ENCODE results near the gene MIB1. TPM values are rescaled to one million over a fixed set of nuclear protein-coding genes. Genes with fewer than 3 reads are reported as not detected.

The MIB1 gene
- total and polyA plus RNA-seq, 9 of the 15 experiments (the other 6 are each of a cell fraction or from before 2014, with no cell fraction given): 7.2 to 43.8 (median 23.2) TPM

DNA sequence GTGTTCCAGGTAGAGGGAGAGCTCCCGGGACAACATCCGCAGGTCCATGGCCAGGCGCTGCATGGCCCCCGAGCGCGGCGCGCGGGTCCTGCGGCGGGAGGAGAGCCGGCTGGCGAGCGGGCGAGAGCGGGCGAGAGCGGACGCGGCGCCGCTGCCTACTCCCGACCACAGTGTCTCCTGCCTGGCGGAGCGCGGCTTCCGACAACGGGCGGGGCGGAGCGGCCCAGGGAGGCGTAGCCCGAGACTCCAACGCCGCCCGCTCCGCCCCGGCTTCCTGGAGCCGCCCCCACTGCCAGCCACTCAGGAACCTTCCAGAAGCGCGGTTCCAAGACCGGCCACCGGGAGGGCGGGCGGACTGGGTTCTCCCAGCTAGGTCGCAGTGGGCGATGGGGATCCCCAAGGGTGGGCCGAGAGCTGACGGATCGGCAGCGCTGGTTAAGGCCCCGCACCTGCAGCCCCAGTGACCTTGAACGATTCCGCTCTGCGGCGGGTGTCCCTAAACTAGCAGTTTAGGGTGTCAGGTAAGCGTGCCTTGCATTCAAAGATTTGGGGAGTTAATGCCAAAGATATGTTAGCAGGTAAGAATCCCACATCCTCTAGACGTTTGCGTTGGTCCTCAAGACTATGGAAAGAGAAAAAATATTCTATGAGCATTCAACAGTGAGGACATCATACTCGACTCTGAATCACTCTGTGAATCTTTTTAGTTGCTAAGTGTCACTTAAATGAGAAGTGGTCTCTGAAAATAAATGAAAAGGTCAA lies 35.8 kb upstream of the MIB1 start, which contains the start of gene ABHD3 (continued):
- TF ChIP-seq, protein P1, sequence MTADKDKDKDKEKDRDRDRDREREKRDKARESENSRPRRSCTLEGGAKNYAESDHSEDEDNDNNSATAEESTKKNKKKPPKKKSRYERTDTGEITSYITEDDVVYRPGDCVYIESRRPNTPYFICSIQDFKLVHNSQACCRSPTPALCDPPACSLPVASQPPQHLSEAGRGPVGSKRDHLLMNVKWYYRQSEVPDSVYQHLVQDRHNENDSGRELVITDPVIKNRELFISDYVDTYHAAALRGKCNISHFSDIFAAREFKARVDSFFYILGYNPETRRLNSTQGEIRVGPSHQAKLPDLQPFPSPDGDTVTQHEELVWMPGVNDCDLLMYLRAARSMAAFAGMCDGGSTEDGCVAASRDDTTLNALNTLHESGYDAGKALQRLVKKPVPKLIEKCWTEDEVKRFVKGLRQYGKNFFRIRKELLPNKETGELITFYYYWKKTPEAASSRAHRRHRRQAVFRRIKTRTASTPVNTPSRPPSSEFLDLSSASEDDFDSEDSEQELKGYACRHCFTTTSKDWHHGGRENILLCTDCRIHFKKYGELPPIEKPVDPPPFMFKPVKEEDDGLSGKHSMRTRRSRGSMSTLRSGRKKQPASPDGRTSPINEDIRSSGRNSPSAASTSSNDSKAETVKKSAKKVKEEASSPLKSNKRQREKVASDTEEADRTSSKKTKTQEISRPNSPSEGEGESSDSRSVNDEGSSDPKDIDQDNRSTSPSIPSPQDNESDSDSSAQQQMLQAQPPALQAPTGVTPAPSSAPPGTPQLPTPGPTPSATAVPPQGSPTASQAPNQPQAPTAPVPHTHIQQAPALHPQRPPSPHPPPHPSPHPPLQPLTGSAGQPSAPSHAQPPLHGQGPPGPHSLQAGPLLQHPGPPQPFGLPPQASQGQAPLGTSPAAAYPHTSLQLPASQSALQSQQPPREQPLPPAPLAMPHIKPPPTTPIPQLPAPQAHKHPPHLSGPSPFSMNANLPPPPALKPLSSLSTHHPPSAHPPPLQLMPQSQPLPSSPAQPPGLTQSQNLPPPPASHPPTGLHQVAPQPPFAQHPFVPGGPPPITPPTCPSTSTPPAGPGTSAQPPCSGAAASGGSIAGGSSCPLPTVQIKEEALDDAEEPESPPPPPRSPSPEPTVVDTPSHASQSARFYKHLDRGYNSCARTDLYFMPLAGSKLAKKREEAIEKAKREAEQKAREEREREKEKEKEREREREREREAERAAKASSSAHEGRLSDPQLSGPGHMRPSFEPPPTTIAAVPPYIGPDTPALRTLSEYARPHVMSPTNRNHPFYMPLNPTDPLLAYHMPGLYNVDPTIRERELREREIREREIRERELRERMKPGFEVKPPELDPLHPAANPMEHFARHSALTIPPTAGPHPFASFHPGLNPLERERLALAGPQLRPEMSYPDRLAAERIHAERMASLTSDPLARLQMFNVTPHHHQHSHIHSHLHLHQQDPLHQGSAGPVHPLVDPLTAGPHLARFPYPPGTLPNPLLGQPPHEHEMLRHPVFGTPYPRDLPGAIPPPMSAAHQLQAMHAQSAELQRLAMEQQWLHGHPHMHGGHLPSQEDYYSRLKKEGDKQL (CRISPR knock-in tag; IDR thresholded peaks at IDR 0.05; ENCODE audit: borderline replicate concordance): no peak
- no peak for TF ChIP-seq GTF2F1 (IDR thresholded peaks at IDR 0.05; ENCODE audit: low read depth, low read length)
- TF ChIP-seq TAF1 (IDR thresholded peaks at IDR 0.05; ENCODE audit: control insufficient read depth, extremely low read depth, insufficient read depth, low read length, severe bottlenecking): peak; percentile 84
- peak; percentile 62 for TF ChIP-seq ZFX (CRISPR knock-in tag; IDR thresholded peaks at IDR 0.05)
- peak; percentile 24; the same call in 1 of the 2 replicates for TF ChIP-seq SMARCA4 (IDR thresholded peaks at IDR 0.05)
- TF ChIP-seq TFAM (CRISPR knock-in tag; conservative IDR thresholded peaks at IDR 0.05): no peak
- no peak for TF ChIP-seq ATF1 (CRISPR knock-in tag; IDR thresholded peaks at IDR 0.05)
- 0 out of 2 replicates have a peak, but pooled peaks have one; percentile 33 for TF ChIP-seq ATF1 (tag; IDR thresholded peaks at IDR 0.05)
- TF ChIP-seq, protein P2, sequence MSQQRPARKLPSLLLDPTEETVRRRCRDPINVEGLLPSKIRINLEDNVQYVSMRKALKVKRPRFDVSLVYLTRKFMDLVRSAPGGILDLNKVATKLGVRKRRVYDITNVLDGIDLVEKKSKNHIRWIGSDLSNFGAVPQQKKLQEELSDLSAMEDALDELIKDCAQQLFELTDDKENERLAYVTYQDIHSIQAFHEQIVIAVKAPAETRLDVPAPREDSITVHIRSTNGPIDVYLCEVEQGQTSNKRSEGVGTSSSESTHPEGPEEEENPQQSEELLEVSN (IDR thresholded peaks at IDR 0.05; ENCODE audit: borderline replicate concordance in 1 of 2, extremely low read depth in 1 of 2, insufficient read depth in 1 of 2, insufficient read length in 1 of 2, low read depth in 1 of 2, low read length in 1 of 2, poor library complexity in 1 of 2, severe bottlenecking in 1 of 2): peak in 1 of 2 experiments; percentile 39
- no peak for TF ChIP-seq ZNF76 (CRISPR knock-in tag; IDR thresholded peaks at IDR 0.05; ENCODE audit: borderline replicate concordance)
- TF ChIP-seq, protein P3, sequence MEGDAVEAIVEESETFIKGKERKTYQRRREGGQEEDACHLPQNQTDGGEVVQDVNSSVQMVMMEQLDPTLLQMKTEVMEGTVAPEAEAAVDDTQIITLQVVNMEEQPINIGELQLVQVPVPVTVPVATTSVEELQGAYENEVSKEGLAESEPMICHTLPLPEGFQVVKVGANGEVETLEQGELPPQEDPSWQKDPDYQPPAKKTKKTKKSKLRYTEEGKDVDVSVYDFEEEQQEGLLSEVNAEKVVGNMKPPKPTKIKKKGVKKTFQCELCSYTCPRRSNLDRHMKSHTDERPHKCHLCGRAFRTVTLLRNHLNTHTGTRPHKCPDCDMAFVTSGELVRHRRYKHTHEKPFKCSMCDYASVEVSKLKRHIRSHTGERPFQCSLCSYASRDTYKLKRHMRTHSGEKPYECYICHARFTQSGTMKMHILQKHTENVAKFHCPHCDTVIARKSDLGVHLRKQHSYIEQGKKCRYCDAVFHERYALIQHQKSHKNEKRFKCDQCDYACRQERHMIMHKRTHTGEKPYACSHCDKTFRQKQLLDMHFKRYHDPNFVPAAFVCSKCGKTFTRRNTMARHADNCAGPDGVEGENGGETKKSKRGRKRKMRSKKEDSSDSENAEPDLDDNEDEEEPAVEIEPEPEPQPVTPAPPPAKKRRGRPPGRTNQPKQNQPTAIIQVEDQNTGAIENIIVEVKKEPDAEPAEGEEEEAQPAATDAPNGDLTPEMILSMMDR (IDR thresholded peaks at IDR 0.05 in 2 of 3, conservative IDR thresholded peaks at IDR 0.05 in 1 of 3; ENCODE audit: insufficient read depth in 2 of 3, low read depth in 1 of 3, low read length in 3 of 3): peak; percentile 30 to 58 (median 47)
- peak; percentile 55 to 60; a peak in 3 of 4 replicates for TF ChIP-seq NRF1 (conservative IDR thresholded peaks at IDR 0.05 in 1 of 2, IDR thresholded peaks at IDR 0.05 in 1 of 2)
- no peak for TF ChIP-seq PRPF4 (IDR thresholded peaks at IDR 0.05; ENCODE audit: insufficient read depth, low read depth, low read length, poor library complexity, severe bottlenecking)
- TF ChIP-seq FOXP1 (CRISPR knock-in tag; IDR thresholded peaks at IDR 0.05): 0 out of 2 replicates have a peak, but pooled peaks have one; percentile 36
- TF ChIP-seq, protein P4, sequence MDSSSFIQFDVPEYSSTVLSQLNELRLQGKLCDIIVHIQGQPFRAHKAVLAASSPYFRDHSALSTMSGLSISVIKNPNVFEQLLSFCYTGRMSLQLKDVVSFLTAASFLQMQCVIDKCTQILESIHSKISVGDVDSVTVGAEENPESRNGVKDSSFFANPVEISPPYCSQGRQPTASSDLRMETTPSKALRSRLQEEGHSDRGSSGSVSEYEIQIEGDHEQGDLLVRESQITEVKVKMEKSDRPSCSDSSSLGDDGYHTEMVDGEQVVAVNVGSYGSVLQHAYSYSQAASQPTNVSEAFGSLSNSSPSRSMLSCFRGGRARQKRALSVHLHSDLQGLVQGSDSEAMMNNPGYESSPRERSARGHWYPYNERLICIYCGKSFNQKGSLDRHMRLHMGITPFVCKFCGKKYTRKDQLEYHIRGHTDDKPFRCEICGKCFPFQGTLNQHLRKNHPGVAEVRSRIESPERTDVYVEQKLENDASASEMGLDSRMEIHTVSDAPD (CRISPR knock-in tag; IDR thresholded peaks at IDR 0.05): no peak
- no peak for TF ChIP-seq KLF1 (tag; IDR thresholded peaks at IDR 0.05)
- no peak for TF ChIP-seq ZNF384 (IDR thresholded peaks at IDR 0.05; ENCODE audit: low read depth, low read length)
